ENCODE results near the gene SETD3. TPM values are rescaled to one million over a fixed set of nuclear protein-coding genes. Genes with fewer than 3 reads are reported as not detected.

The SETD3 gene
- 72.3 and 90.3 TPM in 2 replicates for total RNA-seq (2014; rRNA removed; shearing (Covaris generic); ENCODE audit: low replicate concordance)

GRCh38 chr14:99479906-99480869 is at the start of gene SETD3:
Gene SETD3, minus strand, starts transcription at chr14:99480859. Its CDS starts 15,054 bp downstream, at chr14:99465805.
- H3K4me3 ChIP-seq (ENCODE audit: low read length) = peak within 1 kb of the TSS; percentile 97
- H3K27me3 ChIP-seq (ENCODE audit: low read length) = no peaks in the 10 kb centered on the region
- no peaks in the 10 kb centered on the region for H3K9me3 ChIP-seq (ENCODE audit: low read length)
- H3K9me2 ChIP-seq (replicated peaks; ENCODE audit: insufficient read depth, low read length) = no peaks in the 10 kb centered on the region
- peaks cover 68% of the 10 kb centered on the region for H3K4me1 ChIP-seq (ENCODE audit: low read length)
- H4K20me1 ChIP-seq (ENCODE audit: insufficient read depth, low read depth, low read length) = peaks cover 52% of the 10 kb centered on the region
- peak within 1 kb of the TSS; percentile 55 for H3K27ac ChIP-seq (ENCODE audit: low read length)
- H2AFZ ChIP-seq (ENCODE audit: low read length) = peak within 1 kb of the TSS; percentile 40; the same call in 1 of the 2 replicates
- H3K79me2 ChIP-seq (ENCODE audit: low read length) = peaks cover 91% of the 10 kb centered on the region
- 0 out of 2 replicates have a peak, but pooled peaks cover 6% of the 10 kb centered on the region for H3K36me3 ChIP-seq (ENCODE audit: insufficient read depth, low read length)
- peak within 1 kb of the TSS; percentile 94 for H3K4me2 ChIP-seq (ENCODE audit: low read depth, low read length, poor library complexity, severe bottlenecking)
- peak within 1 kb of the TSS; percentile 91 for H3K9ac ChIP-seq (ENCODE audit: low read length)
- DNase-seq = peak; percentile 82

- Histone ChIP-seq H3K4me2 (ENCODE audit: low read depth, low read length, poor library complexity, severe bottlenecking) (no peak overlapping the region), H4K20me1 (ENCODE audit: insufficient read depth, low read depth, low read length) (peaks cover 13% of the 10 kb centered on the region; the same call in 1 of the 2 replicates)
- no peak for DNase-seq
Measured at GRCh38 chr14:99529899-99530298, 49.2 kb upstream of the SETD3 start.

DNA sequence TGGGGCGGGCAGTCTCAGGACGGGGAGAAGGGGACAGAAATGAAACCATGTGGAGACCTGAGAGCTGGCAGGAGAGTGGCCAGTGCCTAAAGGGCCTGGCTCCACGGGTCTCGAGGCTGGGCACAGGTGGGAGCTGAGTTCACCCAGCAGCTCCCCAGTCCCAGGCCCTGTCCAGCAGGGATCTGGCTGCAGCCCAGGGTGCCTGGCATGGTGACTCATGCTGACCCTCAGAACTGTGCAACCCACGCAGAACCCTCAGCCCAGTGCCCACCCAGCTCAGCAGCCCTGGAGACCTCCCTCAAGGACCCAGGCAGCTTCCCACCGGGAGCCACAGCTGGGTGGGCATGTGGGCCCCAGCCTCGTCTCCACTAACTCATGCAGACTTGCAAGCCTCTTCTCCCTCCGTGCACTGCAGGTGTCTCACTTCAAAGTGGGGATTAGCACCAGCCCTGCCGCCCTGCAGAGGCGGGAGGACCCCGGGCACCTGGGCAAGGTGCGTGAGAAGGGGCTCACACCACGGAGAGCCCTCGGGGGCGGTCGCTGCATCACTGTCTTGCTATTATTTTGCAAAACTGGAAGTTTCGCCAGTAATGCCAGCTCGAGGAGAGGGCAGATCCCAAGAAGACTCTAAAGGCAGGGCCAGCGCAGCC is 46.9 kb upstream of the SETD3 start:
- no peak for DNase-seq

More at GRCh38 chr14:99529899-99530298, 49.2 kb upstream of the SETD3 start:
- H3K27ac ChIP-seq (ENCODE audit: low read length) = no peak overlapping the region
- no peaks in the 10 kb centered on the region for H3K9me2 ChIP-seq (replicated peaks; ENCODE audit: insufficient read depth, low read length)
- H2AFZ ChIP-seq (ENCODE audit: low read length) = no peak overlapping the region
- no peak overlapping the region for H3K9ac ChIP-seq (ENCODE audit: low read length)
- H3K9me3 ChIP-seq (ENCODE audit: low read length) = no peaks in the 10 kb centered on the region
- peaks cover 10% of the 10 kb centered on the region for H3K4me1 ChIP-seq (ENCODE audit: low read length)
- H3K36me3 ChIP-seq (ENCODE audit: insufficient read depth, low read length) = no peaks in the 10 kb centered on the region
- no peaks in the 10 kb centered on the region for H3K27me3 ChIP-seq (ENCODE audit: low read length)
- H3K4me3 ChIP-seq (ENCODE audit: low read length) = no peak overlapping the region
- H3K79me2 ChIP-seq (ENCODE audit: low read length) = no peaks in the 10 kb centered on the region

DNA sequence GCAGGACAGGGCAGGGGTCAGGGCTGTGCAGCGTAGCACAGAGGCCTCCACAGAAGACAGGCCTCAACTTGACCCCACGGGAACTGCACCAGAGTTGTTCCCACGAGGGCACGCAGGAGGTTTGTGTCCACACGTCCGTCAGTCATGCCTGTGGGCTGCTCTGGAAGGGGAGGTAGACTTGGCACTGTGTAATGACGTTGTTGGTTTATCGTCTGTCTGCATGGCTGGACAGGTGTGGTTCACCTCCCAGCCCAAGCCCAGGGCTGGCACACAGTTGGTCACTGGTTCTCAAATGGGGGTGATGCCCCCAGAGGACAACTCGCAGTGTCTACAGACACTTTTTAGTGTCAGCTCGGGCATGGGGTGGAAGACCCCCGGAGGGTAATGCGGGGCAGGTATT is 46.4 kb upstream of the SETD3 start:
- DNase-seq = no peak
- Histone ChIP-seq H3K36me3 (ENCODE audit: insufficient read depth, low read length) (no peaks in the 10 kb centered on the region), H3K27me3 (ENCODE audit: low read length) (no peaks in the 10 kb centered on the region), H3K4me1 (ENCODE audit: low read length) (peaks cover 11% of the 10 kb centered on the region), H3K79me2 (ENCODE audit: low read length) (no peaks in the 10 kb centered on the region), H3K9ac (ENCODE audit: low read length) (no peak overlapping the region), H3K9me2 (replicated peaks; ENCODE audit: insufficient read depth, low read length) (no peaks in the 10 kb centered on the region), H3K4me3 (ENCODE audit: low read length) (no peak overlapping the region), H3K9me3 (ENCODE audit: low read length) (no peaks in the 10 kb centered on the region), H3K4me2 (ENCODE audit: low read depth, low read length, poor library complexity, severe bottlenecking) (no peak overlapping the region), H3K27ac (ENCODE audit: low read length) (no peak overlapping the region), H2AFZ (ENCODE audit: low read length) (no peak overlapping the region), H4K20me1 (ENCODE audit: insufficient read depth, low read depth, low read length) (peaks cover 4% of the 10 kb centered on the region; the same call in 1 of the 2 replicates)

More for the DNA sequence above, 46.9 kb upstream of the SETD3 start:
- Histone ChIP-seq H3K9me3 (ENCODE audit: low read length) (no peaks in the 10 kb centered on the region), H3K4me2 (ENCODE audit: low read depth, low read length, poor library complexity, severe bottlenecking) (no peak overlapping the region), H3K4me1 (ENCODE audit: low read length) (peaks cover 11% of the 10 kb centered on the region), H3K79me2 (ENCODE audit: low read length) (no peaks in the 10 kb centered on the region), H3K27ac (ENCODE audit: low read length) (no peak overlapping the region), H3K36me3 (ENCODE audit: insufficient read depth, low read length) (no peaks in the 10 kb centered on the region), H3K4me3 (ENCODE audit: low read length) (no peak overlapping the region), H3K27me3 (ENCODE audit: low read length) (no peaks in the 10 kb centered on the region), H3K9ac (ENCODE audit: low read length) (no peak overlapping the region), H4K20me1 (ENCODE audit: insufficient read depth, low read depth, low read length) (peaks cover 5% of the 10 kb centered on the region; the same call in 1 of the 2 replicates), H3K9me2 (replicated peaks; ENCODE audit: insufficient read depth, low read length) (no peaks in the 10 kb centered on the region), H2AFZ (ENCODE audit: low read length) (no peak overlapping the region)

DNA sequence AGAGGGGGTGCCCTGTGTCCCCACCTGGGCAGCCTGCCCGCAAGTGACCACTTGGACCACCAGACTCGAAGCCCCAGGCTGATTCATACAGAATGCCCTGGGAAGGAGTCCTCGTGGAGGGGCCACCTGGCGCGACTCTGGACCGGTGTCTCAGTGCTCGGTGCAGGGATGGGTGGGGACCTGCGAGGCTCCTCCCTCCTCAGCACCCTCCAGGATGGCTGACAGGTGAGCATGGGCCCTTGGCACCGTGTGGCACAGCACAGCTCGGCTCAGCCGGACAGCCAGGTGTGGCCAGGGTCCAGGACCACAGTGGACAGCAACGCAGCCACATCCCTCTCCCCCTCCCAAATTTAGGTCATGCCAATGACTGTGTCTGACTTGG is 45.0 kb upstream of the SETD3 start:
- Histone ChIP-seq H3K9ac (ENCODE audit: low read length) (no peak overlapping the region), H3K79me2 (ENCODE audit: low read length) (no peaks in the 10 kb centered on the region), H3K36me3 (ENCODE audit: insufficient read depth, low read length) (no peaks in the 10 kb centered on the region), H3K27me3 (ENCODE audit: low read length) (no peaks in the 10 kb centered on the region), H2AFZ (ENCODE audit: low read length) (no peak overlapping the region), H4K20me1 (ENCODE audit: insufficient read depth, low read depth, low read length) (no peaks in the 10 kb centered on the region; the same call in 1 of the 2 replicates), H3K4me2 (ENCODE audit: low read depth, low read length, poor library complexity, severe bottlenecking) (no peak overlapping the region), H3K9me2 (replicated peaks; ENCODE audit: insufficient read depth, low read length) (no peaks in the 10 kb centered on the region), H3K4me3 (ENCODE audit: low read length) (no peak overlapping the region), H3K27ac (ENCODE audit: low read length) (no peak overlapping the region), H3K9me3 (ENCODE audit: low read length) (no peaks in the 10 kb centered on the region), H3K4me1 (ENCODE audit: low read length) (peaks cover 11% of the 10 kb centered on the region)
- DNase-seq = no peak

DNA sequence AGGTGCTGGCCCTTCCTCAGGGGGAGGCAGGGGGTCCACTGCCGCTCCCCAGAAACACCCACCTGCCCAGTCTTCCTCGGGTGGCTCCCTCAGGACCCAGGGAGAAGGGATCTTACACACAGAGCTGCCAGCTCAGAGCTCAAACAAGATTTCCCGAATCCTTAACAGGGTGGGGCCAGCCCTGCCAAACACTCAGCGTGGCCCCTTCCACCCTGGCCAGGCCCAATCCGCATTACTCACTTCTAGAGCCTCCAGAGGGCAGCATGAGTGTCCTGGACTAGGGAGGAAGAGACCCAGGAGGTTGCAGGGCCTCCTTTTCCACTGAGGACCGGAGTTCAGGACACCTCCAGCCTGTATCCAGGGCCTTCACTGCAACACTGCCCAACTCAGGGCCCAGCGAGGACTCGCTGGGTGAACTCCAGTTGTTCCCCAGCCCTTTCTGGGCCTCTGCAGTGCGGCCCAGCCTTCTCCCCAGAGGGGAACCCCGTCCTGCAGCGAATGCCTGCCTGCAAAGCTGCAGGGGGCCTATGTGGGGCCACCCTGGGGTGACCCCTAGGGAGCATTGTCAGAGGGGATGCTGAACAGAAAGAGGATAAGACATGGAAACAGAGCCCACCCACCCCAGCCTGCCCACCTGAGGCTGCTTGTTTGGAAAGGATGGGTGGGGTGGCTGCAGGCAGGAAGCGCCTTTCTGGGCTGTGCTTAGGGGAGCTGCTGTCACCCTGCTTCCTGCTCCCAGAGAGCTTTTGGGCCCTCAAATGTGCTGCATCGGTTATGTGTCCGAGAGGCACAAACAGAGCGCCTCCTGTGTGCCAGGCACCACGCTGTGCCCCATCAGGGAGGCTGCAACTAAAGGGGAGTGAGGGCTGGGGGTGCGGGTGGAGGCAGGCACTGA is 44.4 kb upstream of the SETD3 start:
- no peak overlapping the region for H3K27ac ChIP-seq (ENCODE audit: low read length)

DNA sequence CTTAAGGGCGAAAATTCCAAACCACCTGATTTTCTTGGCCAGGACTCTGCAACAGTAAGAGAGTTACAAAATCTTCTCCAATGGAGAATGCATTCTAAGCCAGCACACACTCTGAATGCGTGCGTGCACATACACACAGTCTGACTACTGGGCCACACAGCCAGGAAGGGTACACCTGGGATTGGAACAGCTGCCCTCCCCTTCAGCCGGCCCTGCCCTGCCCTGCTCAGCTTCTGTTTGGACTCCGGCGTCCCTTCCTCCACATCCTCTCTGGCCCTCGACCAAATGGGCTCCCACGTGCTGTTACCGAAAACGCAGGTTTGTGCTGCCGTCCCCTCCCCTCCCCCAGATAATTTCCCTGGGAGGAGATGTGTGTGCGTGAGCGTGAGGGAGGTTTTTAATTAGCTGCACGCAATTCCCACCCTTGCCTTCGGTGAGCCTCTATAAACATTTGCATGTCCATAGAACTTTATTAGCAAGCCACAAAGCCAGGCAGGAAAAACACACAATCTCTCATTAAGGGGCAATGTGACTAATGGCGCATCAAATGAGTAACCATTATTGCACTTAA is 43.5 kb upstream of the SETD3 start:
- Histone ChIP-seq H3K36me3 (ENCODE audit: insufficient read depth, low read length) (no peaks in the 10 kb centered on the region), H4K20me1 (ENCODE audit: insufficient read depth, low read depth, low read length) (no peaks in the 10 kb centered on the region; the same call in 1 of the 2 replicates), H3K79me2 (ENCODE audit: low read length) (no peaks in the 10 kb centered on the region), H3K9me3 (ENCODE audit: low read length) (no peaks in the 10 kb centered on the region), H2AFZ (ENCODE audit: low read length) (no peak overlapping the region), H3K27me3 (ENCODE audit: low read length) (no peaks in the 10 kb centered on the region), H3K4me3 (ENCODE audit: low read length) (no peak overlapping the region), H3K4me1 (ENCODE audit: low read length) (peaks cover 11% of the 10 kb centered on the region), H3K9ac (ENCODE audit: low read length) (no peak overlapping the region), H3K9me2 (replicated peaks; ENCODE audit: insufficient read depth, low read length) (no peaks in the 10 kb centered on the region), H3K4me2 (ENCODE audit: low read depth, low read length, poor library complexity, severe bottlenecking) (no peak overlapping the region), H3K27ac (ENCODE audit: low read length) (no peak overlapping the region)
- no peak for DNase-seq

More for the DNA sequence above, 44.4 kb upstream of the SETD3 start:
- Histone ChIP-seq H3K9me2 (replicated peaks; ENCODE audit: insufficient read depth, low read length) (no peaks in the 10 kb centered on the region), H3K4me2 (ENCODE audit: low read depth, low read length, poor library complexity, severe bottlenecking) (no peak overlapping the region), H4K20me1 (ENCODE audit: insufficient read depth, low read depth, low read length) (no peaks in the 10 kb centered on the region; the same call in 1 of the 2 replicates), H3K9ac (ENCODE audit: low read length) (no peak overlapping the region), H3K27me3 (ENCODE audit: low read length) (no peaks in the 10 kb centered on the region), H2AFZ (ENCODE audit: low read length) (no peak overlapping the region), H3K4me3 (ENCODE audit: low read length) (no peak overlapping the region), H3K4me1 (ENCODE audit: low read length) (peaks cover 11% of the 10 kb centered on the region), H3K79me2 (ENCODE audit: low read length) (no peaks in the 10 kb centered on the region), H3K9me3 (ENCODE audit: low read length) (no peaks in the 10 kb centered on the region), H3K36me3 (ENCODE audit: insufficient read depth, low read length) (no peaks in the 10 kb centered on the region)
- peak; percentile 60 for DNase-seq

All from Karpas-422 (cell line).